DMS53 treated with DMSO at 0.1 percent for 48 hours (cell line): Measurements from ENCODE around the gene SPAG6.

Source experiments
- DNase-seq: peaks from one replicate; lab custom pipeline; 2025; ENCODE audit not compliant: unreplicated experiment; lab: John Stamatoyannopoulos, UW

The SPAG6 gene

DNA sequence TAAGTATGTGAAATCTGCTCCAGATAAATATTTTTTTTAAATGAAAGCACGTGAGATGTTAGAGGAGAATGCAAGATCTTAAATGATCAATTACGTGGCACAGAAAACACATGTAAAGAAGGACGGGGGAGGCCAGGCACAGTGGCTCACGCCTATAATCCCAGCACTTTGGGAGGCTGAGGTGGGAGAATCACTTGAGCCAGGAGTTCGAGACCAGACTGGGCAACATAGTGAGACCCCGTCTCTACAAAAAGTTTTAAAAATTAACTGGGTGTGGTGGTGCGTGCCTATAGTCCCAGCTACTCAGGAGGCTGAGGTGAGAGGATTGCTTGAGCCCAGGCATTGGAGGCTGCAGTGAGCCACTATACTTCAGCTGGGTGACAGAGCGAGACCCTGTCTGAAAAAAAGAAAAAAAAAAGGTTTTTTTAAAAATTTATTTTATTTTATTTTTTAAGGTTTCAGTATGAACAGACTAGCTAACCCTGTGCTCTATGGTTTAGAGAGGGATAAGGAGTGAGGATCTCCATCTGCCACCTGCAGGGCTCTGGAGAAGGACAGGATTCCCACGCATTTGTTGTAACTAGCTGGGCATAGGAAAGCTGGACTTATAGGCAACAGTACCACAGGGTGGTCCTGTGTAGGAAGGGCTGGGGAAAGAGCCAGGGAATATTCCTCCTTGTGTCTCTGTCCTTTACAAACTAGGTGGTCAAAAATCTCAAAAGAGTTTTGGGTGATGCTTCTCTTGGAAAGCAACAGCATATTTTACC, 113.2 kb downstream of the SPAG6 start:
- no peak for DNase-seq

DNA sequence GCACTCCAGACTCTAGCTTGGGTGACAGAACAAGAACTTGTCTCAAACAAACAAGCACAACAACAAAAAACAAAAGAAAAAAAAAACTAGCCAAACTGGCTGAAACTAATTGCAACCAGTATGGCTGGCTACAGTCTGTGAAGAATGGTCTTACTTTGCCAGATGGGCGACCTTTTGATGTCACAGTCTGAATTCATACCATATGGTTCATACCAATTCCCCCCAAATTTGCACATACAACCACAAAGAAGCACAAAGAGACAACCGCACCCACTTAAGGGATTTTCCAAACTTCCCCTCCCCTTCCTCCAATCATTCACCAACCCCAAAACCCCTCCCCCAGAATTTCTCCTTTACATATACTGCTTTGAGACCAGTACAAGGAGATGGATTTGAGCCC, 114.2 kb downstream of the SPAG6 start:
- DNase-seq, result no peak

DNA sequence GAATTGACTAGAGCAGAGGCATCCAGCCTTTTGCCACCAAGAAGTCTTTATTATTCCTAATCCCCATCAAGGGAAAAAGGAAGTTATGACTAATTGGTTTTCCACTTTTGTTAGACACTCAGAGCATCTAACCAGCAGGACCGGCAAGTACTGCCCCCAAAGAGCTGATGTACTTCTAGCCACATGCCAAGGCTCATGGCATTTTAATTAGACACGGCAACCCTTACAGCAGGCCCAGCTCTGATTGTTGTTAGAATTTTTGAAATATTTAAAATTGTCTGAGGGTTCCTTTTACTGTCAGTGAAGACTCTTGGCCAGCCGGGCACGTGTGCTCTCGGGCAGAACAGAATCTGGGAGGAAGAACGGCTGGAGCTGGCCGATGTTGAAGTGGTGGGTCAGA, 114.8 kb downstream of the SPAG6 start:
- DNase-seq, result no peak

DNA sequence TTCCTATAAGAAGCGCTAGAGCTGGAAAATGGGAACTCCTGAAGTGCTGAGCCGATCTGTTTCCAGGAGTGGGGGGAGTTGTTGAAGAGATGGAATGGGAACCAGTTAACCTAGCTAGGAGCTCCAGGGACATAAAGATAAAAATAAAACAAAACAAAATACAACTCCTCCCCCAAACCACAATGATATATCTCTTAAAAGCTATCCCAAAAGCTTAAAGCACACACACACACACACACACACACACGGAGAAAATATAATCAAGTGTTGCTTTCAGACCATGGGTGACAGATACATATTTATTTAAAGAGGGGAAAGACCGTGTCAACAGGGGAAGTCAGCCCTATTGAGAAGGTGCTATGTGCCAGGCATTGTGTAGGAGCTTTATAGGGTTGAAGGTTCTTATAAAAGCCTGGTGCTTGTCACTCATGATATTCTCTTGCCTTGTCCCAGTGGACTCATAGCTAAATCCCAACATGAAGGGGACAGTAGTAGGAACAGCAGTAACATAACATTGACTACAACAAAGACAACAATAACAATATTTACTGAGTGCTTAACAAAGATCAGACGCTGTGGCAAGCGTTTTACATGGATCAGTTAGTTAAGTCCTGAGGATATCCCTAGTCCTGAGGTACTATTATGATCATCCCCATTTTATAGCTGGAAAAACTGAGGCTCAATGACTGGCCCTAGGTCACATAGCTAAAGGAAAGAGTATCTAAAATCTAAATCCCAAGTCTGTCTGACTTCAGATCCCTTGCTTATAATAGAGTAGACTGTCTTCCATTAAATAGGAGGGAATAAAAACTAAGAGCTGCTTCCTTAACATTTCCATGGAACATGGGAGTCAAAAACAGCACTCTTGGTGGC, 115.5 kb downstream of the SPAG6 start:
- DNase-seq, result no peak

DNA sequence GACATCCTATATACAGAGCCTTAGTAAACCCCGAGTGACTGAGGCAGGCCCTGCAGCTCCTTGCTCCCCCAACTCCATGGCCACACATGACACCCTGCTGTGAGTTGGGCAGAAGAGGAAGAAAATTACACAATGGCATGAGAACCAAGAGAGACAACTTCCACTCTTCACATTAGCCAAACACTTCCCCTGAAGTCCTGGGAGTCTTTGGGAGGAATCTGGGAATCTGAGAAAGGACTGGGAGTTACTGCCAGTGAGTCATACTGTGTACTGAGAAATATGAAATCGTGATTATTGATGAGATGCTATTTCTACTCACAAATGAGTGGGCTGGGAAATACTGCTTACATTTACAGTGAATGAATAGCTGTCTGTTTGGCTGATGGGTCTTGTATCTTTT, 116.6 kb downstream of the SPAG6 start:
- DNase-seq, result no peak

DNA sequence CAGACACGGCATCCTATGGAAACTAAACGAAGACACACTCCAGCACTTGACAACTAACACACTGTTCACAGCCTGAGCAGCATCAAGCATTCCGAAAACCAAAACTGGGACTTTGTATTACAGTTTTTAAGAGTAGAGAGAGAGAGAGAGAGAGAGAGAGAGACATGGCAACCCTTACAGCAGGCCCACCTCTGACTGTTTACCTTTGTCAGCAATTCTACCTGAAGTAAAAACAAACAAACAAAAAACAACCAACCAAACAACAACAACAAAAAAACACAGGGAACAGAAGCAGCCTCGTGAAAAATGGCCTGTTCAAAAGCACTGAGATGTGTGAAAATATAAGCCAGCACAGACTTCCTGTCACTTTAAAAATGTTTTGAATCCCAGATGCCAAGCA, 118.0 kb downstream of the SPAG6 start:
- DNase-seq, result no peak

DNA sequence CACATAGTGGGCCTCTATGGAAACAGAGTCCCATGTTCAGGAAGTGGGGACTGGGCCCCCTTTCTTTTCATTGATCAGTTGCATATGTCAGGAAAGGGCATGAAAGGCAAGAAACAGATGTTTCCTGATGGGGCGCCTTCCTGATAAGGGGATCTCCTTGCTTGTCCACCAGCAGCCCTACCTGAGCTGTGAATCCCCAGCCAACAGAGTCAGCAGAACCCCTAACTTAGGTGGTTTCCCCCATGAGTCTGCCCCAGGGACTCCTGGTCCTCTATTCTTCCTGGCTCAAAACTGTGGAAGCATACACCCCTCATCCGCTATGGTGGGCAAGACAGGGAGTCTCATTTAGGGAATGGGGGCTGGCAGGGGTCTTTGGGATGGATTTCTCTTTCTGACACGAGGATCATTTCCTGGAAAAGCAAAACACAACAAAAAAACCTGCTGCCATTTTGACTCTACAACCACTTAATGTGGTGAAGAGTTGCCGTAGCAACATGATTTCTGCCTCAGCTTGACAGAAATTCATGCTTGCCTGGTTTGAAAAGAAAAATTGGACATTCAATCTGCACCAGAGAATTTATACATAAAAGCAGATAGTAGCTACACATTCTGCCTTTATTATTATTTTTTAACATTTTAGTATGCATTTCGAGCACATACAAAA, 119.8 kb downstream of the SPAG6 start:
- no peak for DNase-seq

DNA sequence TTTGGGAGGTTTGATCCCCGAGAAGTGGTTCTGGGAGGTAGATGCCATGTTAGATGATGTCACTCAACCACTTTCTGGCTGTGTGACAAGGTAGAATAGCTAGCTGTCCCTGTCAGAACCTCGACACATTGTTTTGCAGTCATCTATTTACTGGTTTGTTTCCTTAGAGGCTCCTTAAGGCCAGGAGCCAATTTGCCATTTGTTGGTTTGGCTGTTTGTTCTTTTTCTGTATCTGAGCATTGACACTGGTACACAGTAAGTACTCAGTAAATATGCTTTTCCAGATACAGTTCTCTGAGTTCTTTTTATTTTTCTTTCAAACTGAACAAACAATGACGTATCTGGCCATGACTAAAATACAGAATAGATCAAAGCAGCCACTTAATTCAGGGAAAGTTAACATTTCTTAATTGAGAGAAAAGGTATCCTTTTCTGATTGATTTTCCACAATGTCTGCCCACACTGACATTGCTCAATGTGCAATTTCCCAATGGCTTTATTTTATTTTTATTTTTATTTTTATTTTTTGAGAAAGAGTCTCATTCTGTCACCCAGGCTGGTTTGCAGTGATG, 121.6 kb downstream of the SPAG6 start:
- DNase-seq, result peak; percentile 83
